Thyroid gland (tissue), 4 donors: Measurements from ENCODE around the gene EHMT1.

ENCODE experiments used
- POLR2A ChIP-seq, 2 donors: fragments of 450-650 bp; IDR thresholded peaks; one replicate each; pipeline ENCODE4 v1.6.1; 2017; ENCODE audit warnings: antibody characterized with exemption in 2 of 2, mild to moderate bottlenecking in 2 of 2, moderate library complexity in 1 of 2
- TF ChIP-seq, protein P1 (sequence below), 6 experiments: fragments of 200-600 bp in 3 of 6; fragments of 450-650 bp in 3 of 6; sonication (generic) in 3 of 6; IDR thresholded peaks; one replicate each; pipeline ENCODE4 v1.5.1; 2016 to 2019; ENCODE audit warnings: antibody characterized with exemption in 6 of 6, mild to moderate bottlenecking in 2 of 6, inconsistent platforms in 1 of 6, moderate library complexity in 1 of 6

DNA sequence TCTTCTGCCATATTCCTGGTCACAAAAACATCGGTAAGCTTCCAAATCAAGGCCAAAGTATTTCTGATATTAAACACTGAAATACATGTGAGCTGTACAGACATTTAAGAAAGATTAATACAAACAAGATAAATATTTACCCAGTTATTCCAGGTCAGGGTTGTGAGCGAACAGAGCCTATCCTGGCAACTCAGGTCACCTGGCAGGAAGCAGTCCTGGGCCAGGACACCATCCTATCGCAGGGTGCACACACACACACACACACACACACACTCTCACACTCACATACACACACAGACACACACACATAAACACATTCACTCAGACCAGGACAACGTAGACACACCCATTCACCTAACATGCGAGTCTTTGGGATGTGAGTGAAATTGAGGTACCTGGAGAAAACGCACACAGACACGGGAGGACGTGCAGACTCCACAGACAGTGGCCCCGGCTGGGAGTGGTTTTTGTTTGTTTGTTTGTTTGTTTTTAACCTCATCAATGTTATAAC lies 176.4 kb downstream of the EHMT1 start:
- TF ChIP-seq, protein P1, sequence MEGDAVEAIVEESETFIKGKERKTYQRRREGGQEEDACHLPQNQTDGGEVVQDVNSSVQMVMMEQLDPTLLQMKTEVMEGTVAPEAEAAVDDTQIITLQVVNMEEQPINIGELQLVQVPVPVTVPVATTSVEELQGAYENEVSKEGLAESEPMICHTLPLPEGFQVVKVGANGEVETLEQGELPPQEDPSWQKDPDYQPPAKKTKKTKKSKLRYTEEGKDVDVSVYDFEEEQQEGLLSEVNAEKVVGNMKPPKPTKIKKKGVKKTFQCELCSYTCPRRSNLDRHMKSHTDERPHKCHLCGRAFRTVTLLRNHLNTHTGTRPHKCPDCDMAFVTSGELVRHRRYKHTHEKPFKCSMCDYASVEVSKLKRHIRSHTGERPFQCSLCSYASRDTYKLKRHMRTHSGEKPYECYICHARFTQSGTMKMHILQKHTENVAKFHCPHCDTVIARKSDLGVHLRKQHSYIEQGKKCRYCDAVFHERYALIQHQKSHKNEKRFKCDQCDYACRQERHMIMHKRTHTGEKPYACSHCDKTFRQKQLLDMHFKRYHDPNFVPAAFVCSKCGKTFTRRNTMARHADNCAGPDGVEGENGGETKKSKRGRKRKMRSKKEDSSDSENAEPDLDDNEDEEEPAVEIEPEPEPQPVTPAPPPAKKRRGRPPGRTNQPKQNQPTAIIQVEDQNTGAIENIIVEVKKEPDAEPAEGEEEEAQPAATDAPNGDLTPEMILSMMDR (IDR thresholded peaks at IDR 0.05): no peak
- TF ChIP-seq POLR2A (IDR thresholded peaks at IDR 0.05): no peak
